HG02571 (cell line): ENCODE results near the gene SEC14L5.

ENCODE experiments used
- ATAC-seq: cut with Tn5 transposase; IDR thresholded peaks from one replicate; pipeline ENCODE4 v1.9.1; 2021; ENCODE audit warnings: mild to moderate bottlenecking, moderate library complexity; ENCODE audit not compliant: unreplicated experiment

SEC14L5 gene

DNA sequence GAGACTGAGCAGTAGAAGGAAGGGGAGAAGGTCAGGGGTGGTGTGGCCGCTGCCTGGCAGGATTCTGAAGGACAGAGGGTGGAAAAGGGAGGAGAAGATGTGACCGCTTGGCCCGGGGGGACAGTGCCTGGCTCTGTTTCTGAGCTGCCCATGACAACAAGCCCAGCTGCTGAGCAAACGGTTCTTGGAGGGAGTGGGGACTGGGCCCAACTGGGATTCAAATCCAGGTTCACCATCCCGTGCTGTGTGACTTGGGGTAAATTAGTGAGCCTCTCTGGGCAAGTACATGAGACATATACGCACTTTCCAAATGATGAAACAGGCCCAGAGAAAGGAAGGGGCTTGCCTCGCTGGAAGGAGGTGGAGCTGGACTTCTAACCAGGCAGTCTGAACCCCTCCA is 23.3 kb downstream of the SEC14L5 start:
- ATAC-seq: no peak

DNA sequence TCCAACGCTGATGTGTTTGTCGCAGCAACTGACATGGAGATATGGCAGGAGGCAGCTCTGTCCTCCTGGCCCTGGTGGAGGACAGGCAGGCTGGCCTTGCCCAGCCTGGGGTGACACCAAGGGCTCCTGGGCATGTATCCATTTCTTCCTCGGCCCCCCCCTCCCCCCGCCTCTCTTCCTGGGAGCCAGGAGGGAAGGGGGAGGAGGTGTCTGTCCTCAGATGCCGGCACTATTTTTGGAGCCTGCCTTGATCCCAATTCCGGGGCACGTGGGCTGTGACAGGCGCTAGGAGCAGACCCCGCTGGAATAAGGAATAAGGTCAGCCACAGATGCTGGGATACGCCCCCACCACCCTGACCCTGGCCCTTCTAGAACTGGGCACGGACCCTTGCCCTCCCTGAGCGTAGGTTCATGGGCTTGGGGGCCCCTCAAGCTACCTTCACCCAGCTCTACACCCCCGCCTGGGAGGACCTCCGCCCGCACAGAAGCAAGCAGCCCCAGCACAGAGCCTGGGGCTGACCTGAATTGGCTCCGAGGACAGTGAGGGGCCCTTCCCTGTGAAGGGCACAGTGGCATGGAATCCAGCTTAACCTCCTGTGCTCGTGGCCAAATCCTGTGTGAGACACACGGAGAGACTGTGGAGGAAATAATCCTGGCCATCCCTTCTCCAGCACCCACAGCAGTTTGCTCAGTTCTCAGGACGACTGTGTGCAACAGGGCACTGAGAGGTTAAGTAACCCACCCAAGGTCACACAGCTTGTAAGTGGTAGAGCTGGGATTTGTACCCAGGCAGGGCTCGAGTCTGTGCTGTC is 24.1 kb downstream of the SEC14L5 start:
- ATAC-seq: no peak

DNA sequence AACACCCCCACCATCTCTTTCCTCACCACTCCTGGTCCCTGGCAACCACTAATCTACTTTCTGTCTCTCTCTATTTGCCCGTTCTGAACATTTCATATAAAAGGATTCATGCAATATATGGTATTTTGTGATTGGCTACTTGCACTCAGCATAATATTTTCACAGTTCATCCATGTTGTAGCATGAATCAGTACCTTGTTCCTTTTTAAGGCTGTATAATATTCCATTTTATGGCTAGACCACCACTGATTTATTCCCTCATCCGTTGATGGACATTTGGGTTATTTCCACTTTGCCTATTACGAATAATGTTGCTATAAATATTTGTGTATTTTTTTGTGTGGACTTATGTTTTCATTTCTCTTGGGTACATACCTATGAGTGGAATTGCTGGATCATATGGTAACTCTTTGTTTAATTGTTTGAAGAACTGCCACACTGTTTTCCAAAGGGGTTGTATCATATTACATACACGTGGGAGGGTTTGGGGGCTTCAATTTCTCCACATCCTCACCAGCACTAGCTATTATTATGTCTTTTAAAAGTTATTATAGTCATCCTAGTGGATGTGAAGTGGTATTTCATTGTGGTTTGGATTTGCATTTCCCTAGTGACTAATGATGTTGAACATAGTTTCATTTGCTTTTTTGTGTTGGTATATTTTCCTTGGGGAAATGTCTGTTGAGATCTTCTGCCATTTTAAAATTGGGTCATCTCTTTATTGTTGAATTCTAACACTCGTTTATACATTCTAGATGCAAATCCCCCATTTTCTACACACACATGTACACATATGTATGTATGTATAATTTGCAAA is 26.3 kb downstream of the SEC14L5 start:
- ATAC-seq: no peak

DNA sequence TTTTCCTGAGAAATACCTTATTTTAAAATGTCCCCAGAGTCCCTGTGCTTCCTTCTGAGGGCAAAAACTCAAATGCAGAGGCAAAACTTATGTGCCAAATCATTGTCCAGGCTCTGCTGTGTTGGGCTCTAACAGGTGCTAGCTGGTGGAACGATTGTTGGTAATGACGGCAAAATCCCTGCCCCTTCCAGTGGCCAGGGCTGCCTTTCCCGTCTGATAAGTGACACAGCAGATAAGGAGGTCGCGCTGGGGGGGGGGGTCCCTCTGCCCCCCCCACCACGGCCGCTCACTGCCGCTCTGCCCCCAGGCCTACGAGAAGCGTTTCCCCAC is 29.1 kb downstream of the SEC14L5 start:
- no peak for ATAC-seq

DNA sequence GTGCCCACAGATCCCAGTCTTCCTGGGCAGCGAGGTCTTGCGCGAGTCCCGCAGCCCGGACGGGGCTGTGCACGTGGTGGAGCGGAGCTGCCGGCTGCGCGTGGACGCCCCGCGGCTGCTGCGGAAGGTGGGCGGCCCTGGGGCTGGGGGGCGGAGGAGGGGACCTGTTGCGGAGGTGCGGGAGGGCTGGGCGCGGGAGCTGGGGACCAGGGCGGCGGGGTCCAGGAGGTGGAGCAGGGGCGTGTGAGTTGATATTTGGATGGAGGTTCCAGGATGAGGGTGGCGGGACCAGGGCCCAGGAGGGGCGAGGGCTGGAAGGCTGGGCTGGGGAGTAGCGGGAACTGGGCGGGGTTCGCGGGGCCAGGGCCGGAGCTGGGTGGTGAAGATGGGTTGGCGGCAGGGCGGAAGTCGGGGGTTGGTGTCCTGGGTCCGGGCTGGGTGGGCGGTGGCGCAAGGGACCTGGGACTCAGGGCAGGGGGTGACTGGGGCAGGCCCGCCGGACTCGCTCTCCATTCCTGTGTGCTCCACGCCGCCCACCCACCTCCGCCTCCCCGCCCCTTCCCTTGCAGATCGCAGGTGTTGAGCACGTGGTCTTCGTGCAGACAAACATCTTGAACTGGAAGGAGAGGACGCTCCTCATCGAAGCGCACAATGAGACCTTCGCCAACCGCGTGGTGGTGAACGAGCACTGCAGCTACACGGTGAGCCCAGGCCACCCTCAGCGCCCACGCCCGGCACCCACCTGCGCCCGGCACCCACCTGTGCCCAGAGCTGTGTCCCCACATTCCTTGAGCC is 29.6 kb downstream of the SEC14L5 start:
- no peak for ATAC-seq

DNA sequence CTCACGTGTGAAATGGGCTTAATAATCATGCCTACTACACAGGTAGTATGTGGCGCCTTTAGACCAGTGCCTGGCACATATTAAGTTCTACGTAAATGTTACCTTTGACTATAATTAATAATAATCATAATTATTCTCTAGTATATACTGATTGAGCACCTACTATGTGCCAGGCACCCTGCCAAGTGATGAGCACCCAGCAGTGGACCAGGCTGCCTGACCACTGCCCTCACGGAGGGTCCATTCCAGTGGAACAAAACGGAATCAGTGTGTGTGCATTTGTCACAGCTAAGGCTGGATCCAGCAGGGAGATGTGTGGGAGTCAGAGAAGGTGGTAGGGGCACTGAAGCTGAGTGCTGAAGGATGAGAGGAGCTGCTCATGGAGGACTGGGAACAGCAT is 30.5 kb downstream of the SEC14L5 start:
- ATAC-seq: no peak

DNA sequence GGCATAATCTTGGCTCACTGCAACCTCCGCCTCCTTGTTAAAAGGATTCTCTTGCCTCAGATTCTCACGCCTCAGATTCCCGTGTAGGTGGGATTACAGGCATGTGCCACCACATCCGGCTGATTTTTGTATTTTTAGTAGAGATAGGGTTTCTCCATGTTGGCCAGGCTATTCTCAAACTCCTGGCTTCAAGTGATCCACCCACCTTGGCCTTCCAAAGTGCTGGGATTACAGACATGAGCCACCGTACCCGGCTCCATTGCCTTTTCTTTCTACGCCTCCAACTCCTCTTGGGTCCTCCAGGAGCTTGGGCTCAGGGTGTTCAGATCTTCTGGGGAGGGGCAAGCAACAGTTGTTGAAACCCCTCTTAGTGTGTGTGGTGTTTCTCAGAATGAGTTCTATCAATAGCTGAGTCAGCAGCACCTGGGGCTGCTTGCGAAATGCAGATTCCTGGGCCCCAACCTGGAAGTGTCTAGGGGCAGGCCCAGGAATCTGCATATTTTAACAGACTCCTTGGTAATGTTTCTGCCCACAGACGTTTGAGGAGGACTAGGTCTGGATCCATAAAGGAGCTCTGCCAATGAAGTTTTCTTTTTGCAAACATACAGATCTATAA is 31.4 kb downstream of the SEC14L5 start:
- no peak for ATAC-seq

DNA sequence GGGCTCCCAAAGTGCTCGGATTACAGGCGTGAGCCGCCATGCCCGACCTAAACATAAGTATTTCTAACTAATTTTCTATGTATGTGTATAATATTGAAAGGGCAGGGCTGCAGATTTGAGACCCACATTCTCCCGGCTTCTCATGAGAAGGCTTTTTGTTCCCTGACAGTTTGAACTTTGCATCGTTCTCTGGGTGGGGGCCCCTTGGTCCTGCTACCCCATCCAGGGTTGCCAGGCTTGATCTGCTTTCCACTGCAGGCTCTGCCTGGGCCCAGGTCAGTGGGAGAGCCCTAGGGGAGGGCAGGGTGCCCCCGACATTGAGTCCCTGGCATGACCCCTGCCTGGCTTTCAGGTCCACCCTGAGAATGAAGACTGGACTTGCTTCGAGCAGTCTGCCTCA is 32.3 kb downstream of the SEC14L5 start:
- ATAC-seq: no peak

DNA sequence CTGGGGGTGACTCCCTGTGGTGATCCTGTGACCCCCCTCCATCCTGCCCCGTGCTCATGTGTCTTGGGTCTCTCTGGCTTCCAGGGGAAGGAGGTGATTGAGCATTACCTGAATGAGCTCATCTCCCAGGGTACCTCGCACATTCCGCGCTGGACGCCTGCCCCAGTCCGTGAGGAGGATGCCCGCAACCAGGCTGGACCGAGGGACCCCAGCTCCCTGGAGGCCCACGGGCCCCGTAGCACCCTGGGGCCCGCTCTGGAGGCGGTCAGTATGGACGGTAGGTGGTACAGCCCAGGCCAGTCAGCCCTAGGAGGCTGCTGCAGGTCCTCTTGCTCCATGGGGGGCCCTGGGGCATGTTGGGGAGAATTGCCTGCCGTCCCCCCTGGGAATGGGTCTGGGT is 33.6 kb downstream of the SEC14L5 start:
- no peak for ATAC-seq

DNA sequence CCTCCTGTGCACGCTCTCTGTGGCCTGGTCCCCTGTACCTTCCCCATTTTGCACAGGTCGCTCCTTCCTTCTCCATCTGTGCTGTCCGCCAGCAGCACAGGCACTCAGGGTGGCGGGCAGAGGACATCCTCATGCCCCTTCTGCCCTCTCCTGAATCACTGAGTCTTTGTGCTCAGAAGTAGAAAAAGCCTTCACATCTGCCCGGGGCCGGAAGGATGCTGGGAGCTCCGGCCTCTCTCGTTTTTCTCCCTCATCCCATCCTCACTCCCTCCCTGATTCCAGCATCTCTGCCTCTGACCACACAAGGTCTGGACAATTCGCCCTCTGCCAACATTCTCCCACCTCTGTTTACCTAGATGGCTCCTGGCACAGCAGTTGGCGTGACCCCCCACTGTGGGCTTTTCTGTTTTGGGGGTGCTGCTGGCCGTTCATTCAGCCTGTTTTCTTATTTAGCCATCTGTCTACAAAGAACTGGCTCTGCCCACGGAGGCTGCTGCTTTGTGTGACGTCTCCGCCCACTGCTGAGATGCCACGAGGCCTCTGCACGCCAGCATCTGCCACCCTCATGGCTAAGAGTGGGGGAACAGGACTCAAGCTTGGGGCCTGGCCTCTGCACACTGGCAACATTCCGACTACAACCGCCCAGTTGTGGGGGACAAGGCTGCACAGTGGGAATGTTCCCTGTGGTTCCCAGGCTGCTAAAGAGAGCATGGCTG is 36.7 kb downstream of the SEC14L5 start:
- no peak for ATAC-seq

DNA sequence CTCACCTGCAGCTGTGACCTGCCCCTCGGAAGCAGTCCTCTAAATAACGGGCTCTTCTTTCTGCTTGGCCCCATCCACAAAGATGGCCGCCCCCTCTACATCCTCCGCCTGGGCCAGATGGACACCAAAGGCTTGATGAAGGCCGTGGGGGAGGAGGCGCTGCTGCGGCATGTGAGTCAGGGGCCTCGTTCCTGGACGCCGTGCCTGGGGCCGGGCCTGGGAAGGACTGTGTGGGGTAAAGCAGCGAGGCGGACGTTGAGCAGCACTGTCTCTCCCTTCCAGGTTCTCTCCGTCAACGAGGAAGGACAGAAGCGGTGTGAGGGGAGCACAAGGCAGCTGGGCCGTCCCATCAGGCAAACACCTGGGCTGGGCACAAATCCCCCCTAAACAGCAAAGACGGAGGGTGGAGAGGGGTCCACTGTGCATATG is 42.5 kb downstream of the SEC14L5 start:
- no peak for ATAC-seq

DNA sequence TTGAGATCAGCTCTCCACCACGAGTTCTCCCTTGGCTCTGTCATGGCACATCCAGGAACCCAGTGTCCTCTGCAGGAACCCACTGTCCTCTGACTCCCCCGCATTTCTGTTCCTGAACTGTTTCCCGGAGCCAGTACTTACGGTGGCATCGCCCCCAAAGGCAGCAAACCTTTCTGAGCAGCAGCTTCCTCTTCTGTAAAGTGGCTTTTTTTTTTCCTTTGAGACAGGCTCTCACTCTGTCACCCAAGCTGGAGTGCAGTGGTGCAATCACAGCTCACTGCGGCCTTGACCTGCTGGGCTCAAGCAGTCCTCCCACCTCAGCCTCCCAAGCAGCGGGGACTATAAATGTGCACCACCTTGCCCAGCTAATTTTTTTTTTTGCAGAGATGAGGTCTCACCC is 43.4 kb downstream of the SEC14L5 start:
- no peak for ATAC-seq

DNA sequence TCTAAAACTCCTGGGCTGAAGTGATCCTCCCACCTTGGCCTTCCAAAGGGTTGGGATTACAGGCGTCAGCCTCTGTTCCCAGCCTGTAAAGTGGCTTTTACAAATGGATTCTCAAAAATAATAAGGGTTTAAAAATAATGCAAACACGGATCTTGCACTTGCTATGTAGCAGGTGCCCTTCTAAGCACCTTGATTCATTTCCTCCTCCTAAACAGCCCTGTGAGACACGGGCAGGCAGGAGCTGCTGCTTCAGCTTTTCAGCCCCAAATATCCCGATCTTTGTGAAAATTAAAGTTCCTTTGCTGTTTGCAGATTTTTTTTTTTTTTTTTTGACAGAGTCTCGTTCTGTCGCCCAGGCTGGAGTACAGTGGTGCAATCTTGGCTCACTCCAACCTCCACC is 43.9 kb downstream of the SEC14L5 start:
- ATAC-seq: no peak

DNA sequence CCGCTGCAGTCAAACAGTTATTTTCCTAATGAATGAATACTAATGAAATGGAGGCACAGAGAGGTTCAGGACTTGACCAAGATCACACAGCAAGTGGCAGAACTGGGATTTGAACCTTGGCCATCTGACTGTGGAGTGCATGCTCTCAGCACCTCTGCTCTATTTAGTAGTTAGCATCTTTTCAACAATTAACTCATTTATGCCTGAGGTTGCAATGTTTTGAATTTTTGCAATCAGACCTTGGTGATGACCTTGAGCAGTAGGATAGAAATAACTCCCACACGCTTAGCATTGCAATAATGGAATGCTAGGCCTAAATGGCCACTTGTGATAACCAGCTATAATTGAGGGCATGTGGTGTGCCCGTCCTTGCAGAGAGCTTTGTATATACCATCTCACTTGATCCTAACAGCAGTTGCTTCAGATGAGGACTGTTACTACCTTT is 44.6 kb downstream of the SEC14L5 start:
- ATAC-seq: no peak

DNA sequence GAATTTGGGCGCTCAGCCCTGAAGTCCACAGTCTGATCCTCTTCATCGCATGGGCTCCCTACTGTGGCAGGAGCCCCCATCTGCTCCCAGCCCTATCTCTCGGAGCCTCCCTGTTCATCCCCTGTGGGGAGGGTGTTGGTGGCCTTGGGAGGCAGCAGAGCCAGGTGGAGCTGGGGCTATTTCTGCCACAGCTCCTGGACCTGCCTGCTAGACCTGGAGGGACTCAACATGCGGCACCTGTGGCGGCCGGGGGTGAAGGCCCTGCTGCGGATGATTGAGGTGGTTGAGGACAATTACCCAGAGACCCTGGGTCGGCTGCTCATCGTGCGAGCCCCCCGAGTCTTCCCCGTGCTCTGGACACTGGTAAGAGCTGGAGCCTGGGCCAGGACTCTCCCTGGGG is 45.1 kb downstream of the SEC14L5 start:
- ATAC-seq: no peak

DNA sequence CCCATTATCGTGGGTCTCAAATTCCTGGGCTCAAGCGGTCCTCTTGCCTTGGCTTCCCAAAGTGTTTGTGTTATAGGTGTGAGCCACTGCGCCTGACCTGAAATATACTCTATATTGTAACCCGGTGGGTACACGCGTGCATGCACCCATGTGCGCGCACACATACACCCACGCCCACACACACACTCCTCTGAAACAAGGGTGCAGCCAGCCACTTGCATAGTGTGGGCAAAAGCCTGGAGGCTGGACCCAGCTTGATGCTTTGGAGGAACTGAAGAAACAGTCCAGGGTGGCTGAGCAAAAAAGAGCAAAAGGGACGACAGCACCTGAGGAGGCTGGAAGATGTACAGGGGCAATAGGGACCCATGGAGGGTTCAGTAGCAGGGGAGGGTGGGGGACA is 45.7 kb downstream of the SEC14L5 start:
- ATAC-seq: no peak

DNA sequence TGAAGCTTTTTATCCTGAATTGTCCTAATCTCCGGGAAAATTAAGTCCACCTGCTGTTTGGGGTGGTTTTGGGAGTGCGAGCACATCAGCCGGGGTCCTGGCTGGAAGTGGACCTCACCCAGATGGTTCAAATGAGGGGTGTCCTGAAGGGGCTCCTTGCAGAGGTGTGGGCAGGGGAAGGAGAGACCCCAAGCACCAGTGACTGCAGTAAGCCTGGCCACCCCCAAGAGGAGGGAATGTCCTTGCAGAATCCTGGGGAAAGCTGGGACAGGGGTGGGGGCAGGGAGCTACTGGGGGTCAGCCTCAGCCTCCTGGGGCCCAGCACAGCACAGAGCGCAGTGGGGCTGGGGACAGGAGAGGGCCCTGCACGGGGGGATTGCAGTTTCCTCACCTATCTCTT is 46.2 kb downstream of the SEC14L5 start:
- no peak for ATAC-seq

DNA sequence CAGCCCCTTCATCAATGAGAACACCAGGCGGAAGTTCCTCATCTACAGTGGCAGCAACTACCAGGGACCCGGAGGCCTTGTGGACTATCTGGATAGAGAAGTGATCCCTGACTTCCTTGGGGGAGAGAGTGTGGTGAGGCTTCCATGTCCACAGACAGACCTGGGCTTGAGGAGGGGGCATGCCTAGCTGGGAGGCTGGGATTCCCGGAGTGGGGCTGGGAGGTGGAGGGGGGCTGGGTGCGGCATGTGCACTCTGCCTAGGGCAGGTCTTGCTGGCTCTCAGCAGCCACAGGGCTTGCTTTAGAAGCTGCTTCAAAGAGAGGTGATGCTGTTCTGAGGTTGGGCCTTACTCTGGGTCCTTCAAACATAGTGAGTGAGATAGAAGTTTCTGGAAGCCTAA is 47.8 kb downstream of the SEC14L5 start:
- ATAC-seq: no peak

DNA sequence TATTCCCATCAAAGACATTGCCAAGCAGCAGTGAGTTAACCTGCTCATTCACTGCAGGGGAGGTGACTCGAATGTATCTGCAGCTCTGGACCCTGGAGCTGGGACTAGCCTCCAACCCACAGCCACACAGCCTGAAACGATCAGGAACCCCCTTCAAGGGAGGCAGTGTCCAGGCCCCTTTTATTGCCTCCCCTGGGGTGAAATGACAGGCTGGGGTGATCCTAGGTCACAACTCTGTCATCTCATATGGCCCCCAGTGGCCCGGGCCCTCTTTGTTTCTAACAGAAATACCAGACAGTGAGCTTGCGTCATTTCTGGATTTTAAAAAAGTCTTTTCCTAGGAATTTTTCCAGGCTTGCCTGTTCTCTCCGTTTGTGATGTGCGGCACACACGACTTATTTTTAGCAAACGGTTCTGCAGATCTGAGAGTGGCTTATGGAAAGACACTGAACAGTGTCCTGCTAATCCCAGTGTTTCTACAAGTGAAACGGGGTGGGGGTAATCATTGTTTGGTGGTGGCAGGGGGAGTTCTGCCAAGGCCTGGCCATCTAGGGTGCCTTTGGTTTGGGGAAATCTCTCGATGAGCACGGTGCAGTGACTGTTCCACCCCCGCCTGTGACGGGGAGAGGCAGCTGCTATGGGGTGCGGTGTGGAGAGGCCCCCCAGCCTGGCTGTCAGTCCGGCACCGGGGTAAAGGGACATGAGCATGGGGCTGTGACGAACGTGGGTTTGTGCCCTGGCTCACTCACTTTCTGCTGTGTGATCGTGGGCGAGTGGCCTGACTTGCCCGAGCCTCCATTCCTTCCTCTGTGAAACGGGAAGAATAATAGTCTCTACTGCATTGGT is 48.4 kb downstream of the SEC14L5 start:
- ATAC-seq: no peak

DNA sequence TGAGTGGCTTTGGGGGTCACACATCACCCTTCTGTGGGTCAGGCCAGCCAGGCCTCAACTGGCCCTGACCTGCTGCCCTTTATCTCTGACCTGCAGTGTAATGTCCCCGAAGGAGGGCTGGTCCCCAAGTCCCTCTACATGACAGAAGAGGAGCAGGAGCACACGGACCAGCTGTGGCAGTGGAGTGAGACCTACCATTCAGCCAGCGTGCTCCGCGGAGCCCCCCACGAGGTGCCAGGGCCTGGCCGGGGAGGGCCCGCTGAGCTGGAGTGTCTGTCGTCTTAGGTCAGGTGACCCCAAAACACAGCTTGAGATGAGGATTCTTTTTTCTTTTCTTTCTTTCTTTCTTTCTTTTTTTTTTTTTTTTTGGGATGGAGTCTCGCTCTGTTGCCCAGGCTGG is 49.1 kb downstream of the SEC14L5 start:
- no peak for ATAC-seq
